GM10266 (cell line): ENCODE measurements around the gene DCTD.

ENCODE experiments used
- DNase-seq: peaks from one replicate; pipeline ENCODE4 v3.0.0; 2012; ENCODE audit errors: extremely low spot score
- TF ChIP-seq, protein P1 (sequence below): IDR thresholded peaks from 2 replicates; pipeline ENCODE4 v1.5.1; 2012; ENCODE audit warnings: mild to moderate bottlenecking, low read depth; ENCODE audit not compliant: control insufficient read depth, insufficient read depth; ENCODE audit errors: missing control alignments

Gene DCTD

GRCh38 chr4:182873726-182874125, 43.5 kb downstream of the DCTD start:
- TF ChIP-seq, protein P1, sequence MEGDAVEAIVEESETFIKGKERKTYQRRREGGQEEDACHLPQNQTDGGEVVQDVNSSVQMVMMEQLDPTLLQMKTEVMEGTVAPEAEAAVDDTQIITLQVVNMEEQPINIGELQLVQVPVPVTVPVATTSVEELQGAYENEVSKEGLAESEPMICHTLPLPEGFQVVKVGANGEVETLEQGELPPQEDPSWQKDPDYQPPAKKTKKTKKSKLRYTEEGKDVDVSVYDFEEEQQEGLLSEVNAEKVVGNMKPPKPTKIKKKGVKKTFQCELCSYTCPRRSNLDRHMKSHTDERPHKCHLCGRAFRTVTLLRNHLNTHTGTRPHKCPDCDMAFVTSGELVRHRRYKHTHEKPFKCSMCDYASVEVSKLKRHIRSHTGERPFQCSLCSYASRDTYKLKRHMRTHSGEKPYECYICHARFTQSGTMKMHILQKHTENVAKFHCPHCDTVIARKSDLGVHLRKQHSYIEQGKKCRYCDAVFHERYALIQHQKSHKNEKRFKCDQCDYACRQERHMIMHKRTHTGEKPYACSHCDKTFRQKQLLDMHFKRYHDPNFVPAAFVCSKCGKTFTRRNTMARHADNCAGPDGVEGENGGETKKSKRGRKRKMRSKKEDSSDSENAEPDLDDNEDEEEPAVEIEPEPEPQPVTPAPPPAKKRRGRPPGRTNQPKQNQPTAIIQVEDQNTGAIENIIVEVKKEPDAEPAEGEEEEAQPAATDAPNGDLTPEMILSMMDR: no peak
- no peak for DNase-seq

DNA sequence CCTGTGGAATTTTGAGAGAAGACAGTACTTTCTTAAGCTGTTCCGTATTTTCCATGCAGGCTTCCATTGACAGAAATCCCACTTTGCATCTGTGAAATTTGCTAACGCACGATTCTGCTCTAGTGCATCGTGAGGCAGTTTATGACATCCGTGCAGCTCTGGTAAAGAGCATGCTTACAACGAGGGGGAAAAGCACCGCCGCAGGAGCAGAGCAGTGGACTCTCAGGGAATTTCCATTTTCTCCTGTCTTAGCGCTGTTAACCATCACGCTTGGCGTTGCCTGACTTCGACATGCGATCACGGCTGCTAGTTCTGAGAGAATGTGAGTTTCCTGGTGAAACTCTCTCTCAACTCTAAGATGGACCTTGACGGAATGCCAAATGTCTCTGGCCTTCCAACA, 43.9 kb downstream of the DCTD start:
- TF ChIP-seq, protein P1: no peak
- no peak for DNase-seq

DNA sequence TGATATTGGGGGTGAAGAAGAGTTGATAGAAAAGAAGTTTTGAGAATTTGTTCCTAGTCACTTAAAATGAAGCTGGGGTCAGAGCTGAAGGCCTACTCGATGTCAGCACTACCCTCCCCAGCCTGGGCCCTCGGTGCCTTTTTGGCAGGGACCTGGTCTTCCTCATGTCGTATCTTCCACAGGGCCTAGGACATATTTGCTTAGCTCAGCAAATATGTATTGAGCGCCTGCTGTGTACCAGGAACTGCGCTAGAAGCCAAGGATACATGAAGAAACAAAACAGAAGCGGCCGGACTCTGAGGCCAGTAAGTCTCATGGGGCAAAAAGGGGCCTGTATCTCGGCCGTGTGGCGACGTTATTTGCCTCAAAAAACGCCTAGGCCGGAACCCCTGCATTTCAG, 44.3 kb downstream of the DCTD start:
- TF ChIP-seq, protein P1: no peak
- no peak for DNase-seq

DNA sequence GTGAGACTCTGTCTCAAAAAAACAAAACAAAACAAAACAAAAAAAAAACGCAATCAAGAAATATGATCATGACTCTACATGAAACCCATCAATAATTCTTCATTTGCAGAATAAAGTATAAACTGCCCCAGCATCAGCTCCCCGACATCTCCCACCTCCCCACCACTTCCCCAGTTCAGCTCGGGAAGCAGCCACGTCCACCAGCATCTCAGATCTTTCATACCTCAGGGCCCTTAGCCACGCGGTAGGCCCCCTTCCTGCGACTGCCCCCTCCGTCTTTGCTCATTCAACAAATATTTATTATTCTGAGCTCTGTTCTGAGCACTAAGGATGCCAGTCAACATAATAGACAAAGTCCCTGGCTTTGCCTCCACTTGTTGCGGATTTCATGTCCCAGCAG, 45.6 kb downstream of the DCTD start:
- no peak for DNase-seq
- TF ChIP-seq, protein P1: no peak

DNA sequence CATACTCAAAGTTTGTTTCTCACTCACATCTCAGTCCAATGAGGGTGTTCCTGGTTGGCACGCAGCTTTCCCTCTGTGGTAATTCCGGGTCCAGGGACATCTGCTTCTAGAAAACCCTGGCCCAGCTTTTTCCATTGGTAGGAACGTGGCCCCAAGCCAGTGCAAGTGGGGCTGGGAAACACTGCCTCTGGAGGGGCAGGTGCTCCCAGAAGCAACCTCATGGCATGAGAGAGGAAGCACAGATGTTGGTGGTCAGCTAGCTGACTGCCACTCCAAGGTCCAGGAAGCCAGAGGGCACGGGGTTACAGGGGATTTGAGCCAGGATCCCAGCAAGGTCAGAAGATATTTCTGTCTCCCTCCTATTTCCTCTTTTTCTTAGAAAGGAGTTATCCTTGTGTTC, 47.5 kb downstream of the DCTD start:
- DNase-seq: no peak

GRCh38 chr4:182866746-182867145, 50.4 kb downstream of the DCTD start:
- TF ChIP-seq, protein P1: no peak
- no peak for DNase-seq

More for the DNA sequence above, 47.5 kb downstream of the DCTD start:
- TF ChIP-seq, protein P1: no peak

DNA sequence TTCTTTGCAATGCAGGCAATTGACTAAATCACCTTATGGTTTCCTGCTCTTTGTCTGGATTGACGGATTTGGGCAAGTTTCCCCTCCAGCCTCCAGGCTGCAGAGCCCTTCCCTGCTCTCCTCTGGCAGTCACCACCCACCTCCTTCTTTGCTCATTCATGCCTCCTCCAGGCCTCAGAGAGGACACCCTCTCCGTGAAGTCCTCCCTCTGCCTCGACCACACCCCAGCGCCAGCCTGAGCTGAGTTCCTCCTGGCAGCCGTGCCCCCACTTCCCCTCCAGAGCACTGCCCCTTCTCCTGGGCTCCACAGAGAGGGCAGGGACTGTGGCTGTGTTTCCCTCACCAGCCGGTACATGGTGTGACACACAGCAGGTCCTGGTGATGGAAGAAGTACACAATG, 53.7 kb downstream of the DCTD start:
- TF ChIP-seq, protein P1: no peak
- DNase-seq: no peak
